CD4-positive, alpha-beta memory T cell (primary cell): ENCODE measurements around the gene SIGMAR1. TPM values are rescaled to one million over a fixed set of nuclear protein-coding genes. Genes with fewer than 3 reads are reported as not detected.
A peak's percentile ranks its signal among the peaks of the same experiment; 100 is the strongest.

Experiments
- CTCF ChIA-PET: fragments of 350-600 bp; sonication (Branson Sonifier 250); formaldehyde crosslinking; loops from one replicate; lab custom pipeline; 2021; ENCODE audit warnings: inconsistent platforms; ENCODE audit not compliant: partially characterized antibody; lab: Charles Lee
- POLR2A ChIA-PET: fragments of 350-600 bp; sonication (Branson Sonifier 250); formaldehyde crosslinking; loops from one replicate; lab custom pipeline; 2021; ENCODE audit not compliant: partially characterized antibody; lab: Charles Lee
- DNase-seq, 5 donors: peaks; one replicate each; pipeline versions ENCODE4 v3.0.0 to v3.0.0-alpha.2; 2020 to 2022; ENCODE audit warnings: mixed read lengths in 1 of 5
- H3K27ac ChIP-seq: one replicate; pipeline ENCODE4 v1.7.0; 2013; ENCODE audit warnings: low read depth, low read length
- H3K27me3 ChIP-seq: 2 replicates; pipeline ENCODE4 v1.7.0; 2013; ENCODE audit warnings: mild to moderate bottlenecking, low read length, moderate library complexity; ENCODE audit not compliant: insufficient read depth
- H3K36me3 ChIP-seq: 2 replicates; pipeline ENCODE4 v1.7.0; 2013; ENCODE audit warnings: mild to moderate bottlenecking, low read length, moderate library complexity; ENCODE audit not compliant: insufficient read depth
- H3K4me1 ChIP-seq: 2 replicates; pipeline ENCODE4 v1.7.0; 2013; ENCODE audit warnings: mild to moderate bottlenecking, low read length, moderate library complexity; ENCODE audit not compliant: insufficient read depth
- H3K4me3 ChIP-seq, 2 donors: one replicate each; pipeline ENCODE4 v1.7.0; 2013; ENCODE audit warnings: low read length in 2 of 2, mild to moderate bottlenecking in 1 of 2
- H3K9me3 ChIP-seq, 2 donors: one replicate each; pipeline ENCODE4 v1.7.0; 2013; ENCODE audit warnings: low read length in 2 of 2, control low read depth in 1 of 2; ENCODE audit not compliant: control insufficient read depth in 1 of 2
- H3K27ac Mint-ChIP-seq, 7 donors: one replicate each; pipeline ENCODE4 v1.8.0; 2020 to 2021; ENCODE audit warnings: mixed read lengths in 7 of 7, mild to moderate bottlenecking in 6 of 7, inconsistent platforms in 3 of 7, moderate library complexity in 3 of 7
- H3K27me3 Mint-ChIP-seq, 2 donors: one replicate each; pipeline ENCODE4 v1.8.0; 2020 to 2021; ENCODE audit warnings: mixed read lengths in 2 of 2
- H3K36me3 Mint-ChIP-seq, 2 donors: one replicate each; pipeline ENCODE4 v1.8.0; 2020 to 2021; ENCODE audit warnings: mixed read lengths in 2 of 2, inconsistent platforms in 1 of 2, mild to moderate bottlenecking in 1 of 2
- H3K4me1 Mint-ChIP-seq, 4 donors: one replicate each; pipeline ENCODE4 v1.8.0; 2020 to 2021; ENCODE audit warnings: mixed read lengths in 4 of 4, mild to moderate bottlenecking in 1 of 4
- H3K4me3 Mint-ChIP-seq, 8 donors: one replicate each; pipeline ENCODE4 v1.8.0; 2020 to 2021; ENCODE audit warnings: mixed read lengths in 8 of 8, mild to moderate bottlenecking in 7 of 8, moderate library complexity in 6 of 8, inconsistent platforms in 3 of 8
- H3K9me3 Mint-ChIP-seq, 8 donors: one replicate each; pipeline ENCODE4 v1.8.0; 2020 to 2021; ENCODE audit warnings: mixed read lengths in 8 of 8, mild to moderate bottlenecking in 5 of 8, inconsistent platforms in 3 of 8, moderate library complexity in 1 of 8
- intact Hi-C: fragments of 100-400 bp; cut with micrococcal nuclease; formaldehyde crosslinking; loops from one replicate; pipeline ENCODE4 v1.15.1; 2023
- polyA plus RNA-seq, 2 donors: library from polyadenylated mRNA; unstranded; fragments of 300-500 nt; fragmentation: Illumina TruSeq; gene quantifications; one replicate each; pipeline ENCODE4 v1.2.3, GENCODE V29; 2021
- total RNA-seq, 2 experiments: library from RNA; stranded (reverse); gene quantifications; one replicate each; pipeline ENCODE4 v1.2.3, GENCODE V29; 2021

SIGMAR1 gene
- total and polyA plus RNA-seq, 4 experiments from 2014 or later: 56.1 to 193 (median 92.6) TPM

GRCh38 chr9:34629491-34629808, 8.1 kb downstream of the SIGMAR1 start:
- ChIA-PET POLR2A (interaction anchor here (1.1 to 1.7 kb wide), 5 partner anchors 8 to 34 kb away, joined by 3 to 15 read pairs (median 8); partner anchors contain the start of genes DCTN3, RPP25L and SIGMAR1), CTCF (interaction anchor here (0.9 to 10.5 kb wide), 5 partner anchors 8 to 71 kb away, joined by 3 to 235 read pairs (median 4); partner anchors contain the start of genes DCTN3, GALT, RPP25L and SIGMAR1)
- Mint-ChIP-seq H3K27me3 (peaks cover 27 to 29% of the 10 kb centered on the region in 2 donors), H3K36me3 (peaks cover 0 to 2% of the 10 kb centered on the region in 2 donors), H3K27ac (peak overlapping the region in 1 of 7 donors; percentile 22), H3K4me3 (peak overlapping the region; percentile 71 to 93 (median 86)), H3K4me1 (peaks cover 14 to 50% (median 20%) of the 10 kb centered on the region in 4 donors), H3K9me3 (peaks cover 0 to 3% (median 0%) of the 10 kb centered on the region in 8 donors)
- Histone ChIP-seq H3K9me3 (no peaks in the 10 kb centered on the region), H3K4me1 (peaks cover 22% of the 10 kb centered on the region), H3K27ac (no peak overlapping the region), H3K4me3 (peak overlapping the region in 1 of 2 donors; percentile 37), H3K27me3 (peaks cover 44% of the 10 kb centered on the region), H3K36me3 (no peaks in the 10 kb centered on the region)
- no peak for DNase-seq
- intact Hi-C loops: no loop called here

GRCh38 chr9:34628656-34629490, 8.7 kb downstream of the SIGMAR1 start, which contains the start of gene ARID3C:
TSS of gene ARID3C (minus strand) at chr9:34629066. CDS start at chr9:34628014, 1,052 bp downstream.
- POLR2A ChIA-PET: interaction anchor here (1.1 to 1.7 kb wide), 5 partner anchors 8 to 34 kb away, joined by 3 to 15 read pairs (median 8); partner anchors contain the start of genes DCTN3, RPP25L and SIGMAR1
- peaks cover 0 to 3% (median 0%) of the 10 kb centered on the region in 8 donors for H3K9me3 Mint-ChIP-seq
- H3K4me3 Mint-ChIP-seq: peak within 1 kb of the TSS; percentile 84 to 97 (median 87)
- CTCF ChIA-PET: interaction anchor here (0.9 to 10.5 kb wide), 6 partner anchors 8 to 72 kb away, joined by 3 to 235 read pairs (median 4); partner anchors contain the start of genes DCTN3, GALT, RPP25L and SIGMAR1
- Histone ChIP-seq H3K4me3 (peak within 1 kb of the TSS in 1 of 2 donors; percentile 37), H3K4me1 (peaks cover 22% of the 10 kb centered on the region), H3K36me3 (no peaks in the 10 kb centered on the region), H3K27ac (no peak within 1 kb of the TSS), H3K9me3 (no peaks in the 10 kb centered on the region), H3K27me3 (peaks cover 50% of the 10 kb centered on the region)
- H3K4me1 Mint-ChIP-seq: peaks cover 12 to 47% (median 17%) of the 10 kb centered on the region in 4 donors
- H3K27ac Mint-ChIP-seq: peak within 1 kb of the TSS in 6 of 7 donors; percentile 6 to 90 (median 41)
- peaks cover 0 to under 1% of the 10 kb centered on the region in 2 donors for H3K36me3 Mint-ChIP-seq
- peaks cover 31 to 34% of the 10 kb centered on the region in 2 donors for H3K27me3 Mint-ChIP-seq
- DNase-seq: peak; percentile 24 to 51 (median 40)
- intact Hi-C loops: loop anchor here (1.0 kb wide), 1 partner anchor 9 kb away; the partner anchor contains the start of gene DCTN3

GRCh38 chr9:34627716-34628655, 9.6 kb downstream of the SIGMAR1 start:
- H3K36me3 Mint-ChIP-seq: no peaks in the 10 kb centered on the region
- POLR2A ChIA-PET: interaction anchor here (1.1 to 1.7 kb wide), 2 partner anchors 8 to 15 kb away, joined by 3 to 15 read pairs; partner anchors contain the start of gene DCTN3

GRCh38 chr9:34625186-34625486, 12.5 kb downstream of the SIGMAR1 start:
- H3K4me1 Mint-ChIP-seq: peaks cover 17 to 48% (median 26%) of the 10 kb centered on the region in 4 donors
- no peak for DNase-seq
- H3K4me3 ChIP-seq: no peak overlapping the region
- H3K27me3 ChIP-seq: peaks cover 66% of the 10 kb centered on the region
- H3K9me3 Mint-ChIP-seq: peaks cover 0 to 3% (median 0%) of the 10 kb centered on the region in 8 donors
- no peak overlapping the region for H3K4me3 Mint-ChIP-seq
- H3K27me3 Mint-ChIP-seq: peaks cover 45 to 55% of the 10 kb centered on the region in 2 donors
- ChIA-PET POLR2A (interaction anchor here (1.9 to 2.3 kb wide), 2 partner anchors 12 to 22 kb away, joined by 6 to 12 read pairs; partner anchors contain the start of genes GALT and SIGMAR1), CTCF (interaction anchor here (1.1 to 2.5 kb wide), 4 partner anchors 9 to 21 kb away, joined by 3 to 17 read pairs (median 4); no protein-coding TSS in a partner anchor)
- H3K4me1 ChIP-seq: peaks cover 34% of the 10 kb centered on the region
- H3K36me3 Mint-ChIP-seq: peaks cover 0 to 4% of the 10 kb centered on the region in 2 donors
- no peak overlapping the region for H3K27ac ChIP-seq
- H3K27ac Mint-ChIP-seq: peak overlapping the region in 1 of 7 donors; percentile 33
- no peaks in the 10 kb centered on the region for H3K36me3 ChIP-seq
- intact Hi-C loops: no loop called here
- H3K9me3 ChIP-seq: no peaks in the 10 kb centered on the region

More at GRCh38 chr9:34627716-34628655, 9.6 kb downstream of the SIGMAR1 start:
- Histone ChIP-seq H3K27me3 (peaks cover 56% of the 10 kb centered on the region), H3K4me1 (peaks cover 27% of the 10 kb centered on the region), H3K9me3 (no peaks in the 10 kb centered on the region), H3K27ac (no peak overlapping the region), H3K4me3 (peak overlapping the region in 1 of 2 donors; percentile 15), H3K36me3 (no peaks in the 10 kb centered on the region)
- CTCF ChIA-PET: interaction anchor here (1.3 to 10.5 kb wide), 4 partner anchors 10 to 24 kb away, joined by 4 to 235 read pairs (median 6); partner anchors contain the start of genes GALT, RPP25L and SIGMAR1
- peak overlapping the region in 5 of 7 donors; percentile 6 to 90 (median 40) for H3K27ac Mint-ChIP-seq
- DNase-seq: no peak
- intact Hi-C loops: loop anchor here (1.0 kb wide), 1 partner anchor 8 kb away; the partner anchor contains the start of gene DCTN3
- peaks cover 12 to 46% (median 20%) of the 10 kb centered on the region in 4 donors for H3K4me1 Mint-ChIP-seq
- H3K4me3 Mint-ChIP-seq: peak overlapping the region; percentile 79 to 97 (median 86)
- H3K9me3 Mint-ChIP-seq: peaks cover 0 to 3% (median 0%) of the 10 kb centered on the region in 8 donors
- peaks cover 35 to 39% of the 10 kb centered on the region in 2 donors for H3K27me3 Mint-ChIP-seq

- Mint-ChIP-seq H3K9me3 (peaks cover 0 to 3% (median 0%) of the 10 kb centered on the region in 8 donors), H3K27ac (no peak overlapping the region), H3K36me3 (peaks cover 0 to 8% of the 10 kb centered on the region in 2 donors), H3K4me1 (peaks cover 19 to 48% (median 29%) of the 10 kb centered on the region in 4 donors), H3K4me3 (peak overlapping the region in 1 of 8 donors; percentile 46), H3K27me3 (peaks cover 45 to 55% of the 10 kb centered on the region in 2 donors)
- intact Hi-C loops: no loop called here
- no peak overlapping the region for H3K27ac ChIP-seq
- ChIA-PET POLR2A (interaction anchor here (1.9 to 2.3 kb wide), 2 partner anchors 12 to 22 kb away, joined by 6 to 12 read pairs; partner anchors contain the start of genes GALT and SIGMAR1), CTCF (interaction anchor here (1.1 to 2.5 kb wide), 4 partner anchors 9 to 21 kb away, joined by 3 to 17 read pairs (median 4); no protein-coding TSS in a partner anchor)
- no peaks in the 10 kb centered on the region for H3K9me3 ChIP-seq
- H3K4me3 ChIP-seq: no peak overlapping the region
- no peak for DNase-seq
- no peaks in the 10 kb centered on the region for H3K36me3 ChIP-seq
- peaks cover 66% of the 10 kb centered on the region for H3K27me3 ChIP-seq
- peaks cover 37% of the 10 kb centered on the region for H3K4me1 ChIP-seq
Measured at GRCh38 chr9:34624475-34625185, 13.0 kb downstream of the SIGMAR1 start.
